HG03159 (cell line): ENCODE results near the gene SART1.

ENCODE experiments used
- ATAC-seq: cut with Tn5 transposase; IDR thresholded peaks from one replicate; pipeline ENCODE4 v1.9.1; 2021; ENCODE audit warnings: mild to moderate bottlenecking, moderate library complexity; ENCODE audit not compliant: unreplicated experiment

The SART1 gene

GRCh38 chr11:65962141-65962564 is 619 bp downstream of the SART1 start:
- ATAC-seq = no peak

DNA sequence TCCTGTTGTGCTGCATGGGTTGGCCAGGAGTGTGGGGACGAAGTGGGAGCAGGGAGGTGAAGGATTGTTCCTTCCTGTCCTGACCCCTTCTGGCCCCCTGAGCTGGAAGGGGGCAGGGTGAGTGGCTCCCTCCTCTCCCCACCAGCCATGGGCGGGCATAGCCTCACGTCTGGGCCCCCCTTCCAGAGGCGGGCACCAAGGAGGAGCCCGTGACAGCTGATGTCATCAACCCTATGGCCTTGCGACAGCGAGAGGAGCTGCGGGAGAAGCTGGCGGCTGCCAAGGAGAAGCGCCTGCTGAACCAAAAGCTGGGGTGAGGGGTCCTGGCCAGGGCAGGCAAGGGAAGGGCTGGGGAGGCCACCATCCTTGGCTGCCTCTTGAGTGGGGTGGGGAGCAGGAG is 3.4 kb downstream of the SART1 start:
- no peak for ATAC-seq

DNA sequence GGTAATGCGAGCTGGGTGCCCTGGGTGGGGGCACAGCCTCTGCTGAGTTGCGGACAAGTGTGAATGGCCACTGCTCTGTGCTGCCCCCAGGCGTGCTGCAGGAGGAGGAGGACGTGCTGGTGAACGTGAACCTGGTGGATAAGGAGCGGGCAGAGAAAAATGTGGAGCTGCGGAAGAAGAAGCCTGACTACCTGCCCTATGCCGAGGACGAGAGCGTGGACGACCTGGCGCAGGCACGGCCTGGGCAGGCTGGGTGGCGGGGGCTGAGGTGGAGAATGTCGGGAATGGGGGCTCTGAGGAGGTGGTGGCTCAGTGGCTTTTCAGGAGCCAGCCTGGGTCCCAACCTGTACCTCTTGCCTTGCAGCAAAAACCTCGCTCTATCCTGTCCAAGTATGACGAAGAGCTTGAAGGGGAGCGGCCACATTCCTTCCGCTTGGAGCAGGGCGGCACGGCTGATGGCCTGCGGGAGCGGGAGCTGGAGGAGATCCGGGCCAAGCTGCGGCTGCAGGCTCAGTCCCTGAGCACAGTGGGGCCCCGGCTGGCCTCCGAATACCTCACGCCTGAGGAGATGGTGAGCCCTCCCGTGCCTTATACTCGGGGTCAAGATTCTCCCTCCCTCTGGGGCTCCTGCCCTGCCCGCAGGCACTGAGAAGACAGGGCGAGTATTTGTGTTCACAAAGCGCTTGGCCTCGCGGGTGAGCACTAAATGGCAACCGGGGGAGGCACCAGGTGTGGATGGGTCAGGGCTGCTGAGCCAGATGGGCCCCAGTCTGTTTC is 4.6 kb downstream of the SART1 start:
- no peak for ATAC-seq

- no peak for ATAC-seq
Measured at GRCh38 chr11:65967329-65967934, 5.9 kb downstream of the SART1 start.

GRCh38 chr11:65968600-65969482 is 7.3 kb downstream of the SART1 start:
- ATAC-seq = no peak

DNA sequence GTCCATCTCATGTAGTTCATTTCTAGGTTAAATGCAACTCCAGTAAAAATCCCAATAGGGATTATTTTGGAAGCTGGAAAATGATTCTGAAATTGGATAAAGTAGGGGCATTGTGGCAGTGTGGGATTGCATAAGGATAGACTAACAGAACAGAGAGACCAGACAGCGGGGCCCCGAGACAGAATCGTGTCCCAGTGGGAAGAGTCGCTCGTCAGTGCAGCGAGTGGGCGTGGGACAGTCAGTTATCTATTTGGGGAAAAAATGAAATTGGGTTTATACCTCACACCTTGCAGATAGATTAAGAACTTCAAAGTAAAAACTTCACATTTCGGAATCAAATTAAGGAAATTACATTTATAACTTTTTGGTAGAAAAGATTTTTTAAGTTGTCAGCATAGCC is 10.6 kb downstream of the SART1 start:
- ATAC-seq = no peak

- ATAC-seq = no peak
Measured at GRCh38 chr11:65973439-65974110, 12.0 kb downstream of the SART1 start.

GRCh38 chr11:65975771-65976170 is 14.2 kb downstream of the SART1 start:
- ATAC-seq = no peak

DNA sequence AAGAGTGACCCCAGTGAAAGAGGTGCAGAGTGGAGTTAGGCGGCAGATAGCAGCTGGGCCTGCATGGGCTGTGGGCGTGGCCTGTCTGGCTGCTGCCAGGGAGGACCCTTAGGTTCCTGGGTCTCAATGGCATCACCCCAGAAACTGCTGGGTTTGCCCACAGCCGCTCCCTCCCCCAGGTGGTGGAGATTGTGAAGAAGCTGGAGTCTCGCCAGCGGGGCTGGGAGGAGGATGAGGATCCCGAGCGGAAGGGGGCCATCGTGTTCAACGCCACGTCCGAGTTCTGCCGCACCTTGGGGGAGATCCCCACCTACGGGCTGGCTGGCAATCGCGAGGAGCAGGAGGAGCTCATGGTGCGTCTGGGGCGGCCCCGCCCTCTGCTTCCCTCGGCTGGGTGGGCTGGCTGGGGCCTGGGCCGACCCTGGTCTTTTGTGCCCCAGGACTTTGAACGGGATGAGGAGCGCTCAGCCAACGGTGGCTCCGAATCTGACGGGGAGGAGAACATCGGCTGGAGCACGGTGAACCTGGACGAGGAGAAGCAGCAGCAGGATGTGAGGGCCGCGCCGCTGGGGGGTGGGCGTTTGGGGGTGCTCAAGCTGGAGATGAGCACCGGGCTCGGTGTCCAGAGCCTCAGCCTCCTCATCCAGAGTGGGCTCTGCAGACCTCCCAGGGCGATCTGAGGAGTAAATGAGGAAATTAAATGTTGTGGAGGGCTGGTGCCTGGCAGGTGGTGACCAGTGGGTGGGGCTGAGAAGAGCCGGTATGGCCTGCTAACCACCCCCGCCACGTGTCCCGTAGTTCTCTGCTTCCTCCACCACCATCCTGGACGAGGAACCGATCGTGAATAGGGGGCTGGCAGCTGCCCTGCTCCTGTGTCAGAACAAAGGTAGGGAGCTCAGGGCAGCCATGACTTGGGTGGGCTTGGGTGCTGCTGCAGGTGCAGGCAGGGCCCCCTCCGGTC is 15.0 kb downstream of the SART1 start:
- no peak for ATAC-seq

DNA sequence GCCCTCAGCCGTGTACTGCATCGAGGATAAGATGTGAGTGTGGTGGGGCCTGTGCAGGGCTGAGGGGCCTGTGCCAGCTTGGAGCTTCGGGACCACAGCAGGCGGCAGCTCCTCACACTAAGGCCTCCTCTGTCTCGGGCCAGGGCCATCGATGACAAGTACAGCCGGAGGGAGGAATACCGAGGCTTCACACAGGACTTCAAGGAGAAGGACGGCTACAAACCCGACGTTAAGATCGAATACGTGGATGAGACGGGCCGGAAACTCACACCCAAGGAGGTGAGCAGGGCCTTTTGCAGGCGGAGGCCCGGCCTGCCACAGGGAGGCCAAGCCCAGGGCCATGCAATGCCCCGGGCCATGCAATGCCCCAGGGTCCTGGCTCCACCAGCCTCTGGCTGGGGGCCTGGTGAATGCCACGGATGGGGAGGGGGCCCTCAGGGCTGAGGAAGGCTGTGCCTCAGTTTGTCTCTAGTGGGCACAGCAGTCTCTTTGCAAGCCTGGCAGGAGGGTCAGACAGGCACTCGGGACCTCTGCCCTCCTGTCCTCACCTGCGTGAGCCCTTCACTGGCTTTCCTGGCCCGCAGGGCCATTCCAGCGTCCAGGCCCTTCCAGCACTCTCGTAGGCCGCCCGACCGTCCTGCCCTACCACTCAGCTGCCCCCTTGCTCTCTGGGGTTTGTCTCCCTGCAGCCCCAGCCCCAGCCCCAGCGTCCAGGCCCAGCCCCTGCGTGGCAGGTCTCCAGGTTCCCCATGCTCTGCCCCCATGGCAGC is 16.3 kb downstream of the SART1 start:
- ATAC-seq = no peak

GRCh38 chr11:65978391-65979238 is 17.1 kb downstream of the SART1 start:
- ATAC-seq = no peak

GRCh38 chr11:65979261-65979759 is 17.8 kb downstream of the SART1 start:
- no peak for ATAC-seq

DNA sequence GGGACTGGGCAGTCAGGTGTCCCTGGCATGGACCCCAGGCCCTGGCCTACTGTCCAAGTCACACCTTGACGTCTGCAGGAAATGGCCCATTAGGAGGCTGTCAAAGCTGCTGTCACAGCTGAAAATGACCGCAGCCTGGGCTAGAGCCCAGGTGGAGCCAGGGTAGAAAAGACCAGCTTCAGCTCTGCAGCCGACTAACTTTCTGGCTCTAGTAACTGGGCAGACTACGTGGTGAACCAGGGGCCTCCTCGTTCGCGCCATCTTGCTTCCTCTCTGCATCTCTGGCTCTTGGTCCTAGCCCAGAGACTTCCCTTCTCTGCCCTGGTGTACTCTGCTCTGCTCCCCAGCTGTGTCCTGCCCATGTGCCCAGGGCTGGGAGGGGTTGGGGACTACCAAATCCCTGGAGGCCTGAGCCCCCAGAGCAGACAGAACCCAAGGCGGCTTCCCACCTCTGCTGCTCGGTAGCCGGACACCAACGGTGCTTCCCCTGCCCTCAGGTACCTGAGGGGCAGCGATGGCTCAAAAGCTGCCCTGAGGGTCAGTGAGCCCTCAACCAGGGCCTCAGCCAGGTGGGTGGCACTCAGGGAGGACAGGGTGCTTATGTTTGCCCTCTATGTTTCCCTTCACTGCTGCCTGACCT is 19.7 kb downstream of the SART1 start:
- no peak for ATAC-seq

- ATAC-seq = no peak
Measured at GRCh38 chr11:65981972-65982823, 20.7 kb downstream of the SART1 start.

DNA sequence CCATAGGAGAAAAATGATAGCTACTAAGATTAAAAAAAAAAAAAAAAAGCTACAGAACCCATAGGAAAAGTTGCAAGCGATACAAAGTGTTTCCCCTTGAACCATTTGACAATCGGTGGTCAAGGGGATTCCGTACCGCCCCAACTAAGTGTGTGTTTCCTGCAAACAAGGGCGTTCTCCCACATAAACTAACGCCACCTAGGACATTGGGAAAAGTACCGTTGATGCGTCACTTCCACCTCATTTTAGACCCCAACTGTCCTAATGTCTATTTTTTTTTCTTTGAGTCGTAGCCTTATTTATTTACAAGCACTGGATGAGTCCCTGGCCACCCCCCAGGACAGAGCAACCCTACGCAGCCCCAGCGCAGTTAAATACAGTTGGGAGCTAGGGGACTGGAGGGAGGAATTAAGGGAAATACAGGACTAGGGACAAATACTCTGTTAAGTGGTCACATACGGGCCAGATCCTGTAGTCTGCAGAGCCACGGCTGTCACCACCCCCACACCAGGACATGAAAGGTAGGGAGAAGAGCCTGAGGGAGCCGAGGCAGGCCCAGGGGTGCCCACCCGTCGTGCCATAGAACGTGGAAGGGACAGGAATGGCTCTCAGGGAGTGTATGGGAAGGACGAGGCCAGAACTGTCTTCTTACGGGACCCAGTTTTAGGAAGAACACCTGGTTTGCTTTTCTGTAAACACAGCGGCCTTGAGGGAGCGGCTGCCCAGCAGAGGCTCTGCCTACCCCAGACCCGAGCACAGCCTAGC is 21.5 kb downstream of the SART1 start:
- no peak for ATAC-seq

- no peak for ATAC-seq
Measured at GRCh38 chr11:65983589-65983987, 22.1 kb downstream of the SART1 start.
